GM12872 (cell line): Measurements from ENCODE around the gene ENGASE.

ENCODE experiments used
- TF ChIP-seq, protein P1 (sequence below): IDR thresholded peaks from 3 replicates; pipeline ENCODE4 v1.5.1; 2011; ENCODE audit warnings: low read depth, mild to moderate bottlenecking, low read length, moderate library complexity; ENCODE audit not compliant: insufficient read depth

The ENGASE gene

DNA sequence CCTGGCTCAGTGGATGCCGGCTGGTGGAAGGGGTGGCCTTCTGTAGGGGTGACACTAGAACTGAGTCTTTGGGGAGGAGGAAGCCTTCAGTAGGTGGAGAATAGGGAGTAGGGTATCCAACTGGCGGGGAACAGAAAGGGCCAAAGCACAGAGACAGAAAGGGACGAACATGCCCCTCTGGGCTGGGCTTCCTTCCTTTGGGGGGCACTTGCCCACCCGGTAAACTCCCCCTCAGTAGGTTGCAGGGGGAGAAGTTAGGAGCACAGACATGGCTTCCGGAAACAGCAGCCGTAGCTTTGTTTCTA is 774 bp downstream of the ENGASE start:
- TF ChIP-seq, protein P1, sequence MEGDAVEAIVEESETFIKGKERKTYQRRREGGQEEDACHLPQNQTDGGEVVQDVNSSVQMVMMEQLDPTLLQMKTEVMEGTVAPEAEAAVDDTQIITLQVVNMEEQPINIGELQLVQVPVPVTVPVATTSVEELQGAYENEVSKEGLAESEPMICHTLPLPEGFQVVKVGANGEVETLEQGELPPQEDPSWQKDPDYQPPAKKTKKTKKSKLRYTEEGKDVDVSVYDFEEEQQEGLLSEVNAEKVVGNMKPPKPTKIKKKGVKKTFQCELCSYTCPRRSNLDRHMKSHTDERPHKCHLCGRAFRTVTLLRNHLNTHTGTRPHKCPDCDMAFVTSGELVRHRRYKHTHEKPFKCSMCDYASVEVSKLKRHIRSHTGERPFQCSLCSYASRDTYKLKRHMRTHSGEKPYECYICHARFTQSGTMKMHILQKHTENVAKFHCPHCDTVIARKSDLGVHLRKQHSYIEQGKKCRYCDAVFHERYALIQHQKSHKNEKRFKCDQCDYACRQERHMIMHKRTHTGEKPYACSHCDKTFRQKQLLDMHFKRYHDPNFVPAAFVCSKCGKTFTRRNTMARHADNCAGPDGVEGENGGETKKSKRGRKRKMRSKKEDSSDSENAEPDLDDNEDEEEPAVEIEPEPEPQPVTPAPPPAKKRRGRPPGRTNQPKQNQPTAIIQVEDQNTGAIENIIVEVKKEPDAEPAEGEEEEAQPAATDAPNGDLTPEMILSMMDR: no peak

DNA sequence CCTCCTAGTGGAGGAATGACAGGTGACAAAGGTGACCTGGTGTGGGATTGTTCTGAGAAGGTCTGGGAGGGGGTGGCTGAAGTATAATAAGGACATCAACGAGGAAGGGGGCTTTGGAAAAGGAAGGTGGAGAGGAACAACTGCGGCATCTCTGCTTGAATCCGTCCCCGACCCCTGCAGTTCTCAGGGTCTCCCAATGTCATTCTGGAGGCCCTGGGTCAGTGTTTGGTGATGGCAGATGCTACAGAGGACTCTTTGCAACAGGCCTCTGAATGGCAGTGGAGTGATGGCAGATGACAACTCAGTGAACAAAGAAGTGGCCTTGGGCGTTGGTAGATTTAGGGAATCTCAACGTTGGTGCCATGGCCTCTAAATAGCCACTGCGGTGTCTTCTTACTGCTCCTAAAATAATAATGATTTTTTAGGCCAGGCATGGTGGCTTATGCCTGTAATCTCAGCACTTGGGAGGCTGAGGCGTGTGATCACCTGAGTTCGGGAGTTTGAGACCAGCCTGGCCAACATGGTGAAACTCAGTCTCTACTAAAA is 1.3 kb downstream of the ENGASE start:
- TF ChIP-seq, protein P1: no peak

DNA sequence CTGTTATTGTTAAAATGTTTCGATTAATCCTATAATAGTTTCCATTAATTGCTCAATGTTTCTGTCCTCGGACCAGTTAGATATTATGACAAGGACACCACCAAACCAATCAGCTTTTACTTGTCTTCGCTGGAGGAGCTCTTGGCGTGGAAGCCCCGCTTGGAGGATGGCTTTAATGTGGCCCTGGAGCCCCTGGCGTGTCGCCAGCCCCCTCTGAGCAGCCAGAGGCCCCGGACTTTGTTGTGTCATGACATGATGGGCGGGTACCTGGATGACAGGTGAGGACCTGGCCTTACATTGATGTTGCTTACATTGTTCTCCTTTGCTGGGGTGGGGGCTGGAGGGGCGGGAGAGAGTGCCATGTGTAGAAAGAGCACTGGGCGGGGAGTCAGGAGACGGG is 3.0 kb downstream of the ENGASE start:
- TF ChIP-seq, protein P1: no peak

DNA sequence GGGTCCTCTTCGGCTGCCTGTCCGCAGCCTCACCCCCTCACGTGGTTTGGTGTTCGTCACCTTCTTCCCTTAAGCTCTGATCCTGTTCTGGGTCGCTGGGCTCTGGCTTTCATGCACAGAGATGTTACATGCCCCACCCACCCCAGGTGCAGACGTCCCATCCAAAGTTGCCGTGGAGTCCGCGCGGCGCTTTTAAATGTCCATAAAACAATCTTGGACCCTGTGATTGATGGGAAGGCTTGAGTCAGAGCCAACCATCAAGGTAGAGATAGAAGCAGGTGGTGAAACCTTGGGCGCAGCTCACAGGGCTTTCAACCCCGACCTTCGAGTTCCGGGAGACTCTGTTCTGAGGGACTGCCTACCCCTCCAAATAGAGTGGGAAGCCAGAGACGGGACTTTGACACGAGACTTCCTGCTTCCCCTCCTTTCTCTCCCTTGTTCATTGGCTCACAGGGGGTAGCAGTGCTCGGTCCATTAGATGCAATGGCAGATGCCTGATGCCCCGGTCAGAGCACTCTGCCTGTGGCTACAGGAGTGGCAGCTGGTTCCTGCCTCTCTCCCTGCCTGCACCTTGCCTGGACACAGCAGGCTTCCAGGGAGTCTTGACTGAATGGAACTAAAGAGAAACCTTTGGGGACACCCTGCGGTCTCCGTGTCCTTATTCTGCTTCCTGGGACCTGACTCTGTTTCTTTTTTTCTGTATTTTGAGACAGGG is 4.0 kb downstream of the ENGASE start:
- TF ChIP-seq, protein P1: no peak

DNA sequence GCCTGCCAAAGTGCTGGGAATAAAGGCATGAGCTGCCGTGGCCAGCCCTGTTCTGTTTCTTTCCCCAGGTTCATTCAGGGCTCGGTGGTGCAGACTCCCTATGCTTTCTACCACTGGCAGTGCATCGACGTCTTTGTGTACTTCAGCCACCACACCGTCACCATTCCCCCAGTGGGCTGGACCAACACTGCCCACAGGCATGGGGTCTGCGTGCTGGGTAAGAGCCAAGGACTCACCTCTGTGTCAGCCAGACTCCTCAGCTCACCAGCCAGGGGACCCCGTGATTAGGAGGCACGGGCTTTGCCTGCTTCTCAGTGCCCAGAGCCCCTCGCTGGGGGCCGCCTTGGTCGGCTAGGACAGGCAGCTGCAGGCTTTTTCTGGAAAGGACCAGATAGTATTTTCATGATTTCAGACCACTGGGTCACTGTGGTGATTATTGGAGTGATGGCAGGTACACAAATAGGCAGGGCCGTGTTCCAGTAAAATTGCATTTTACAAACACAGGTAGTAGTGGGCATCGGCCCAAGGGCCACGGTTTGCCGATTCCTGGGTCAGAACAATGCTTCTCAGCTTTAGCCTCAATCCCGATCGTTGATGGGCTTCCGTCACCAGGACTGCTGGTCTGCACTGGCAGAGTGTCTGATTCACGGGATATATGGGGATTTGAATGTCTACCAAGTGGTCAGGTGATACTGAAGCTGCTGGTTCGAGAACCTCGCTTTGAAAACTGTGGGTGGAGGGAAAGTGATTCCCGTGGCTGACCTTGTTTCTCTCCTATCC is 5.0 kb downstream of the ENGASE start:
- TF ChIP-seq, protein P1: no peak

DNA sequence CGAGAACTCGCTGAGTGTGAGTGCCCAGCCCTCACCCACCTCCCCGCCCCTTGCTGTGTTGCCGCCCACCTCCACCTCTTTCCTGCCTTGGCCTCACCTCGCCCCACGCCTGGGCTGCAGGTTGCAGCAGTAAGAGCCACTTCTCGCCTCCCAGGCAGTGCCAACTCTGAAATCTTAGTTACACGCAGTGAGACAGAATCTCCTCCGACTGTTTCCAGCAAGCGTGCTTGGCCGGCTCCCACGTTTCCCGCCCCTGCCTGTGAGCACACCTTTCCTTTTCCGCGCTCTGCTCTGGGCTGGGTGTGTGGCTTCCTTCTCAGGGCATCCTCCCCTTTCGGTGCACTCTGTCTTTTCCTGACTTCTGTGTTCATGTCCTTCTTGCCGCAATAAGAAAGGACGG is 5.7 kb downstream of the ENGASE start:
- TF ChIP-seq, protein P1: no peak

DNA sequence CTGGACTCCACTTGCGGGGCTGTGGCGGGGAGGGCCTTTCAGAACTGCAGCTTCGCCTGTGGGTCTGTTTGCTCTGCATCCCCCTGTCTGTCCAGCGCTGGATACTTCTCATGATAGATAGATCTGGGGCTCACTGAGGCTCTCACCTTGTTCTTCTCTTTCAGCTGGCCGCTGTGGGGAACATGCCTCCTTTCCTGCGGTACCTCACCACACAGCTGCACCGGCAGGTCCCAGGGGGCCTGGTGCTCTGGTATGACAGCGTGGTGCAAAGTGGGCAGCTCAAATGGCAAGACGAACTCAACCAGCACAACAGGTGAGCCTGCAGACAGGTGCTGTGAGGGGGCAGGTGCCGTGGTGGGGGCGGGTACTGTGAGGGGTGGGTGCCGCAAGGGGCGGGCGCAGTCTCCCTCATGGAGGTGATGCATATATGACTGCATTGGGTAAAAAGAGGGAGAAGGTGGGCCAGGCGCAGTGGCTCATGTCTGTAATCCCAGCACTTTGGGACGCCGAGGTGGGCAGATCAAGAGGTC is 6.2 kb downstream of the ENGASE start:
- TF ChIP-seq, protein P1: no peak
